ENCODE results near the gene SNX5. TPM values are rescaled to one million over a fixed set of nuclear protein-coding genes. Genes with fewer than 3 reads are reported as not detected.

SNX5 gene
- total RNA-seq, 1 donor from 2014 or later = 32.7 TPM

DNA sequence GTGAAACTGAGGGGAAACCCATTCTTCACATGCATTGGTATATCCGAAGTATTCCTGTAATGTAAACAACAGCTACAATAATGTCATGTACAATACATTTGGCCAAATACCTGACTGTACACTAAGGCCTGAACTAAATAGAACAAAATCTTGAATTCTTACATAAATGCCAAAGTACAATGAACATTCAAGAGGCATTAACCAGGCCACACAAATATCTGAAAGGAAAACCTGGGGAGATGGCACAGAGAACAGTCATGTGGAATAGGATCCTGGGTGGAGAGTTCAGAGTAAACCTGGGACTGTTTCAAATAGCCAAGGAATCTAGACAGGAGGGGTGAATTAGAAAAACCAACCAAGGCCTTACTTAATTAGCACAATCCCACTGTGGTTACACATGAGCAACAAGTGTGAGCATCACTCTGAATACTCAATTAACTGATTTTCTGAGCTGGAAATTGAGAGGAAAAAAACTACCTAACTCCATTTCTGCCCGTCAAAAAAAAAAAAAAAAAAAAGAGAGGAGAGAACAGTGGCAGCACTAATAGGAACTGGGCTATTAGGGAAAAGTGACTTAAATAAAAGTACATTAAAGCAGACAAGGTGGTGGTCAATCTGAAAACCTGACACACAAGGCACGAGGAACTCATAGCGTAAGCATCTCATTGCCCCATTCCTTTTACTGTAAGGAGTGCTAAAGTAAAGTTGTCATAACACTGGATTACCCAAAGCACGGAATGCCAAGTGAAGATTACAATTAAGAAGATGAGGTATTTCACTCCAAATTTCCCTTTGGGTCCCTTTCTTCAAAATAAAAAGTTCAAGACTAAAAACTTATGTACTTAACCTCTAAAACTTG is 10.9 kb downstream of the SNX5 start:
- H3K4me1 ChIP-seq = peaks cover 3 to 33% of the 10 kb centered on the region in 2 donors
- no peak for DNase-seq (ENCODE audit: low spot score in 2 of 2)
- peak overlapping the region in 1 of 2 donors; percentile 14 for H3K27ac ChIP-seq
- H3K27me3 ChIP-seq = no peaks in the 10 kb centered on the region
- no peaks in the 10 kb centered on the region for H3K9me3 ChIP-seq
- H3K36me3 ChIP-seq = peaks cover 29 to 35% of the 10 kb centered on the region in 2 donors
- no peak overlapping the region for H3K4me3 ChIP-seq
- TF ChIP-seq CTCF (IDR thresholded peaks at IDR 0.05) = no peak
- intact Hi-C loops (cut with DNase I) = loop anchor here (5.0 kb wide), 1 partner anchor 40 kb away; no protein-coding TSS in a partner anchor

DNA sequence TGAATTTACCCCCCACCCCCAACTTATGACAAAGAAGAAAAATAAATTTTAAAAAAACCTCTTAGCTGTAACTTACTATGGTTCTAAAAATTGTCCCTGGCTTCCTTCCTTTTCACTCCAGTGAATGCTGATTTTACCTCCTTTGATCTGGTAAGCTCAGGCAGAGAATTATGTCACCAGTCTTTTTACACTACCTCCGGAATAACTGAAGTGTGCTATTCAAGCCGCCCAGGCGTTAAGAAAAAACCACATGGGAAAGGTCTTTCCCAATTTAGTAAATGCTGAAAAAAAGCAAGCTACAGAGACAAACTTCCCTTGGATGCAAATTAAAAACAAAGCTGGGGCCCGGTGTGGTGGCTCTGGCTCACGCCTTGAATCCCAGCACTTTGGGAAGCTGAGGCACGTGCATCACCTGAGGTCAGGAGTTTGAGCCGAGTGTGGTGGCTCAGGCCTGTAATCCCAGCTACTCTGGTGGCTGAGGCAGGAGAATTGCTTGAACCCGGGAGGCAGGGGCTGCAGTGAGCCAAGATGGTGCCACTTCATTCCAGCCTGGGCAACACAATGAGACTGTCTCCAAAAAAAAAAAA is 12.4 kb downstream of the SNX5 start:
- Histone ChIP-seq H3K36me3 (peaks cover 42 to 50% of the 10 kb centered on the region in 2 donors), H3K4me1 (peaks cover 3 to 21% of the 10 kb centered on the region in 2 donors), H3K27ac (no peak overlapping the region), H3K4me3 (no peak overlapping the region), H3K27me3 (no peaks in the 10 kb centered on the region), H3K9me3 (no peaks in the 10 kb centered on the region)
- intact Hi-C loops (cut with DNase I) = loop anchor here (5.0 kb wide), 1 partner anchor 41 kb away; no protein-coding TSS in a partner anchor
- no peak for DNase-seq (ENCODE audit: low spot score in 2 of 2)
- TF ChIP-seq CTCF (IDR thresholded peaks at IDR 0.05) = no peak

DNA sequence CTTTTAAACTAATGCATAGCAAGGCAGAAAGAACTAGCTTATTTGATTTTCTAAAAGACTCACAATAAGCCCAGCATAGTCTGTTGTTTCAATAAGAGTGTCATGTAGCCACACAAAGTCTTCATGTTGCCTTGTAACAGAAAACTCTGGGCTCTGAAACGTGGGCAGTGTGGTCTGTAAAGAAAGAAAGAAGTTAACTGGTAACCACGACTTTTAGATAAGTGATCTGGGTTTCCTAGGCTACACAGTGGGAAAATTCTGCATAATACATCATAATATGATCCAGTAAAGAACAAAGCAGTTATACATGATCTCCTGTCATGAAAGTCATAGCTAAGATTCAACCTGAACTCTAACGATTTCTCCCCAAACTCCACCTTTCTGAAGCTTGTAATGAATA is 13.3 kb downstream of the SNX5 start:
- intact Hi-C loops (cut with DNase I) = loop anchor here (5.0 kb wide), 1 partner anchor 42 kb away; no protein-coding TSS in a partner anchor
- H3K9me3 ChIP-seq = no peaks in the 10 kb centered on the region
- no peak overlapping the region for H3K27ac ChIP-seq
- H3K4me1 ChIP-seq = peaks cover 3 to 16% of the 10 kb centered on the region in 2 donors
- no peak for DNase-seq (ENCODE audit: low spot score in 2 of 2)
- no peaks in the 10 kb centered on the region for H3K27me3 ChIP-seq
- peaks cover 51 to 59% of the 10 kb centered on the region in 2 donors for H3K36me3 ChIP-seq
- H3K4me3 ChIP-seq = no peak overlapping the region
- no peak for TF ChIP-seq CTCF (IDR thresholded peaks at IDR 0.05)

DNA sequence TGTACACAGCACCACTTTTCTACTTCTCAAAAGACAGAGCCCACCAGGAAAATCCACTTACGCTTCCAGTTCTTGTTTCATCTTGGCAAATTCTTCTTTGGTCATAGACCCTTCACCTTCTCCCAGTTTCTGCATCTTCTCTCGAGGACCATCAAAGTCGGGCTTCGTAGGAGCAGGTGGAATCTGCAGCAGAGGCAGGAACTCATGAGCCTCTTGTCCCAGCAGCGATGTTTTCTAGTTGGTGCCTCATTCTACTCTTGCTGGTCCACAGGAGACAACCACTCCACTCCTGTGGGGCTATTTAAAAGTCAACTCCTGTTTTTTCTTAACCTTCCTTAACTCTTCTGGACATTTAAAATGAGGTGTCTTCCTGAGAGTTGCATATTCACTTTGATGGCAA is 14.7 kb downstream of the SNX5 start:
- intact Hi-C loops (cut with DNase I) = no loop called here
- H3K27ac ChIP-seq = no peak overlapping the region
- DNase-seq (ENCODE audit: low spot score in 2 of 2) = no peak
- H3K9me3 ChIP-seq = no peaks in the 10 kb centered on the region
- TF ChIP-seq CTCF (IDR thresholded peaks at IDR 0.05) = no peak
- H3K4me1 ChIP-seq = peaks cover 2 to 6% of the 10 kb centered on the region in 2 donors
- H3K36me3 ChIP-seq = peaks cover 63 to 73% of the 10 kb centered on the region in 2 donors
- no peak overlapping the region for H3K4me3 ChIP-seq
- H3K27me3 ChIP-seq = no peaks in the 10 kb centered on the region

DNA sequence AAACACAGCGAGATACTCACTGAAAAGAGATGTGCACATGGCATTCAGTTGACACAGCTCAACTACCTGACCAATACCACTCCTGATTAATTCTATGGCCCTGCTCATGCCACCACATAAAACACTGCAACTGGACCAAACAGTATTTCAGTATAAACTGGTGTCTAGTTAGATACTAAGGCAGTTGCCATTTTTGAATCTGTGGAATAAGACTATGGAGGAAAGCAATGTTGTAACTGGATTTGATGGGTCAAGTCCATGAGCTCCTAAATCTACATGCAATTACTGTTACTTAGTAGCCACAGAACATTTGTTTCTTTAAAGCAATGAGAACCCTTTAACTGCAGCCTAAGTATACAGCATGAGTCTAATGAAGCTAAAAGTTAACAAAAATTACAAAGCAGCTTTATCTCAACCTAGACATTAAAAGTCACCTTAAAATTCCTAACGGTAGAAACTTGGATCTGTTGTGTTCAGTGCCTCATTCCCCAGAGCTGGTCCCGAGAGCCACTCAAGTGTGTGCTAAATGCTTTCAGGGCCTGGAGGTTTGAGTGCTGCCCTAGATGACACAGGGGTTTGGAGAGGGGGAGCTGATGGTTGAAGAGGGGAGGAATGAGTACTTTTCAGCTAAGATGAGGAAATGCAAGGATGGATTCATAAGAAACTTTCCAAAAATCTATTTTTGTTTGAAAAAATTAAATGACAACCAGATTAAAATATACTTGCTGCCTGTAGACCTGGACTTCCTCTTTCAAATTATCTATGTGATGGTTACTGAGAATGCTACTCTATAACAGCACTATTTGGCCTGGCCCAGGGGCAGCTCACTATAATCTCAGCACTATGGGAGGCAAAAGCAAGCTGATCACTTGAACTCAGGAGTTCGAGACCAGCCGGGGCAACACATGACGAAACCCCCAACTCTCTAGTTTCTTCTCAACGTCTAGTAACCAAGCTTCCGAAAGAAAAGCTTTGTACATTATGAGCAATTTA is 15.6 kb downstream of the SNX5 start:
- intact Hi-C loops (cut with DNase I) = no loop called here
- no peak for DNase-seq (ENCODE audit: low spot score in 2 of 2)
- Histone ChIP-seq H3K27ac (no peak overlapping the region), H3K4me1 (peaks cover 0 to under 1% of the 10 kb centered on the region in 2 donors), H3K27me3 (no peaks in the 10 kb centered on the region), H3K9me3 (no peaks in the 10 kb centered on the region), H3K4me3 (no peak overlapping the region), H3K36me3 (peaks cover 70 to 83% of the 10 kb centered on the region in 2 donors)
- TF ChIP-seq CTCF (IDR thresholded peaks at IDR 0.05) = no peak
